IMR-90 (cell line): ENCODE results near the gene TMEM121B. TPM values are rescaled to one million over a fixed set of nuclear protein-coding genes. Genes with fewer than 3 reads are reported as not detected.

Experiments used
- ATAC-seq: fragments of 200-7000 bp; cut with Tn5 transposase; 2 replicates; pipeline ENCODE4 v1.9.1; 2020; ENCODE audit warnings: low read depth, mild to moderate bottlenecking, moderate library complexity
- BruUV-seq: library from RNA; stranded (reverse); fragments of 400-500 nt; replicated peaks from 2 replicates; lab custom pipeline; 2021; lab: Mats Ljungman, UMichigan
- CTCF ChIA-PET: fragments of 300-600 bp; formaldehyde crosslinking; extraction: SDS; loops from one replicate; lab custom pipeline; 2021; ENCODE audit warnings: antibody characterized with exemption; lab: Yijun Ruan, JAX
- POLR2A ChIA-PET: fragments of 300-600 bp; sonication (Branson Sonifier 250); formaldehyde crosslinking; loops from one replicate; lab custom pipeline; 2022; ENCODE audit warnings: antibody characterized with exemption; ENCODE audit not compliant: unreplicated experiment; lab: Charles Lee
- DNase-seq: peaks from one replicate; pipeline ENCODE4 v3.0.0; 2013
- H2AFZ ChIP-seq: replicated peaks from 2 replicates; pipeline ENCODE3; 2013; ENCODE audit warnings: low read length, mild to moderate bottlenecking; ENCODE audit not compliant: poor library complexity
- H2AK5ac ChIP-seq: 2 replicates; pipeline ENCODE4 v1.6.1; 2013; ENCODE audit warnings: low read depth, low read length, inconsistent platforms
- H2AK9ac ChIP-seq: replicated peaks from 2 replicates; pipeline ENCODE3; 2013; ENCODE audit warnings: mild to moderate bottlenecking, low read depth, low read length, moderate library complexity; ENCODE audit not compliant: poor library complexity
- H2BK120ac ChIP-seq: 2 replicates; pipeline ENCODE4 v1.6.1; 2013; ENCODE audit warnings: low read depth, low read length, inconsistent platforms
- H2BK15ac ChIP-seq: 3 replicates; pipeline ENCODE4 v1.6.1; 2013; ENCODE audit warnings: low read depth, low read length, inconsistent platforms
- H2BK20ac ChIP-seq: 2 replicates; pipeline ENCODE4 v1.6.1; 2013; ENCODE audit warnings: low read depth, mild to moderate bottlenecking, inconsistent platforms, low read length, moderate library complexity
- H2BK5ac ChIP-seq: 2 replicates; pipeline ENCODE4 v1.6.1; 2013; ENCODE audit warnings: mild to moderate bottlenecking, low read depth, low read length, inconsistent platforms; ENCODE audit not compliant: poor library complexity, severe bottlenecking
- H3K14ac ChIP-seq: replicated peaks from 2 replicates; pipeline ENCODE4 v1.6.1; 2013; ENCODE audit warnings: low read depth, low read length, inconsistent platforms
- H3K18ac ChIP-seq: 2 replicates; pipeline ENCODE4 v1.6.1; 2013; ENCODE audit warnings: low read depth, low read length, control low read depth
- H3K23ac ChIP-seq: 2 replicates; pipeline ENCODE4 v1.6.1; 2013; ENCODE audit warnings: low read depth, low read length, inconsistent platforms
- H3K27ac ChIP-seq: 2 replicates; pipeline ENCODE4 v1.5.1; 2013; ENCODE audit warnings: mild to moderate bottlenecking, control low read depth, low read length; ENCODE audit not compliant: insufficient read depth
- H3K27me3 ChIP-seq: 2 replicates; pipeline ENCODE4 v1.6.1; 2013; ENCODE audit warnings: low read length; ENCODE audit not compliant: control insufficient read depth, insufficient read depth
- H3K36me3 ChIP-seq: 2 replicates; pipeline ENCODE4 v1.6.1; 2013; ENCODE audit warnings: low read length, mixed read lengths; ENCODE audit not compliant: control insufficient read depth, insufficient read depth
- H3K4ac ChIP-seq: 2 replicates; pipeline ENCODE4 v1.6.1; 2013; ENCODE audit warnings: low read depth, low read length, inconsistent platforms
- H3K4me1 ChIP-seq: 2 replicates; pipeline ENCODE4 v1.6.1; 2013; ENCODE audit warnings: low read length, mixed read lengths; ENCODE audit not compliant: control insufficient read depth, insufficient read depth
- H3K4me2 ChIP-seq: 2 replicates; pipeline ENCODE4 v1.6.1; 2013; ENCODE audit warnings: low read depth, mild to moderate bottlenecking, control low read depth, low read length, moderate library complexity
- H3K4me3 ChIP-seq: 2 replicates; pipeline ENCODE4 v1.5.1; 2013; ENCODE audit warnings: low read depth, mild to moderate bottlenecking, control low read depth, low read length, moderate library complexity; ENCODE audit not compliant: insufficient read depth
- H3K56ac ChIP-seq: 2 replicates; pipeline ENCODE4 v1.6.1; 2013; ENCODE audit warnings: low read length, inconsistent platforms; ENCODE audit not compliant: insufficient read depth; ENCODE audit errors: extremely low read depth
- H3K79me1 ChIP-seq, 2 experiments: 2 replicates each; pipeline ENCODE4 v1.6.1; 2013; ENCODE audit warnings: low read length in 2 of 2, inconsistent platforms in 1 of 2, low read depth in 1 of 2
- H3K9ac ChIP-seq: 2 replicates; pipeline ENCODE4 v1.6.1; 2013; ENCODE audit warnings: low read depth, low read length, control low read depth
- H3K9me1 ChIP-seq: 2 replicates; pipeline ENCODE4 v1.6.1; 2013; ENCODE audit warnings: low read length, inconsistent platforms; ENCODE audit not compliant: insufficient read depth
- H3K9me3 ChIP-seq: 2 replicates; pipeline ENCODE4 v1.6.1; 2013; ENCODE audit warnings: low read length; ENCODE audit not compliant: control insufficient read depth, insufficient read depth
- H4K20me1 ChIP-seq: 2 replicates; pipeline ENCODE4 v1.6.1; 2013; ENCODE audit warnings: low read length, inconsistent platforms; ENCODE audit not compliant: insufficient read depth
- H4K5ac ChIP-seq: 2 replicates; pipeline ENCODE4 v1.6.1; 2013; ENCODE audit warnings: mild to moderate bottlenecking, low read depth, low read length, control low read depth
- H4K8ac ChIP-seq, 2 experiments: 2 replicates each; pipeline ENCODE4 v1.6.1; 2013; ENCODE audit warnings: low read depth in 2 of 2, low read length in 2 of 2, control low read depth in 1 of 2, inconsistent platforms in 1 of 2
- H4K91ac ChIP-seq: 2 replicates; pipeline ENCODE4 v1.6.1; 2013; ENCODE audit warnings: low read depth, low read length, inconsistent platforms; ENCODE audit not compliant: insufficient read depth
- CEBPB ChIP-seq: IDR thresholded peaks from 2 replicates; pipeline ENCODE4 v1.6.1; 2012; ENCODE audit warnings: low read depth, low read length, improper control_type of control experiment
- CTCF ChIP-seq: conservative IDR thresholded peaks from 2 replicates; pipeline ENCODE4 v1.5.1; 2012; ENCODE audit warnings: mild to moderate bottlenecking, low read depth, low read length, improper control_type of control experiment
- ELK1 ChIP-seq: fragments of 150-350 bp; IDR thresholded peaks from 2 replicates; pipeline ENCODE4 v1.6.1; 2016; ENCODE audit warnings: low read depth, mild to moderate bottlenecking, low read length, moderate library complexity, borderline replicate concordance
- MAZ ChIP-seq: IDR thresholded peaks from 2 replicates; pipeline ENCODE4 v1.6.1; 2012; ENCODE audit warnings: low read depth, mild to moderate bottlenecking, low read length, improper control_type of control experiment, moderate library complexity, borderline replicate concordance
- WGBS, 2 experiments: methylation state at CpG; one replicate each; pipeline versions ENCODE4 v1.1.5 to v1.1.7; 2013; ENCODE audit warnings: missing lambda C conversion rate in 2 of 2; ENCODE audit not compliant: insufficient read length in 1 of 2; ENCODE audit errors: extremely low coverage in 2 of 2; 5-methylcytosine and 5-hydroxymethylcytosine counted together
- dilution Hi-C: fragments of 300-500 bp; cut with HindIII; formaldehyde crosslinking; loops from one replicate; pipeline ENCODE4 v1.14.3; 2018; ENCODE audit warnings: low sequenced_read_pairs; ENCODE audit not compliant: unreplicated experiment
- in situ Hi-C: fragments of 300-500 bp; cut with MboI; formaldehyde crosslinking; loops from 3 replicates; pipeline ENCODE4 v1.14.3; 2019; ENCODE audit warnings: low sequenced_read_pairs, inconsistent platforms, mixed read lengths
- intact Hi-C: fragments of 100-400 bp; cut with micrococcal nuclease; formaldehyde crosslinking; loops from 2 replicates; pipeline ENCODE4 v1.10.0; 2022
- polyA plus RNA-seq, 3 experiments: library from polyadenylated mRNA; depleted of rRNA; stranded (reverse); fragments of >200 nt; gene quantifications; 2 replicates each; pipeline ENCODE4 v1.2.3, GENCODE V29; 2012; ENCODE audit warnings: low replicate concordance in 1 of 3
- total RNA-seq: library from RNA; depleted of rRNA; stranded (reverse); fragments of >200 nt; gene quantifications from 2 replicates; pipeline ENCODE4 v1.2.3, GENCODE V29; 2012

The TMEM121B gene
- total and polyA plus RNA-seq, 2 of the 4 experiments (the other 2 are of a cell fraction): under 0.01 to 0.29 TPM

- BruUV-seq: no TSS peak
These were observed 41.6 kb downstream of the TMEM121B start for GRCh38 chr22:17079572-17079971.

More at GRCh38 chr22:17079572-17079971, 41.6 kb downstream of the TMEM121B start:
- Histone ChIP-seq H3K27ac (peak overlapping the region; percentile 23; the same call in 1 of the 2 replicates), H3K23ac (no peak overlapping the region), H3K14ac (no peak overlapping the region), H3K36me3 (no peaks in the 10 kb centered on the region), H2BK120ac (no peak overlapping the region), H2BK15ac (no peak overlapping the region), H2AK5ac (peak overlapping the region; percentile 3; the same call in 1 of the 2 replicates), H3K4me1 (peaks cover 10% of the 10 kb centered on the region), H3K9me3 (no peaks in the 10 kb centered on the region), H2AFZ (peak overlapping the region; percentile 25), H3K4me3 (no peak overlapping the region), H3K4me2 (no peak overlapping the region), H4K8ac (peak overlapping the region; percentile 1 to 49; a peak in 2 of 4 replicates), H4K20me1 (no peaks in the 10 kb centered on the region), H3K18ac (no peak overlapping the region), H2BK20ac (peak overlapping the region; percentile 1; the same call in 1 of the 2 replicates), H3K79me1 (0 out of 4 replicates have a peak, but pooled peaks cover 0 to 5% of the 10 kb centered on the region in 2 experiments), H3K9ac (no peak overlapping the region), H3K4ac (no peak overlapping the region), H2AK9ac (no peak overlapping the region), H4K91ac (peak overlapping the region; percentile 50; the same call in 1 of the 2 replicates), H4K5ac (0 out of 2 replicates have a peak overlapping the region, but pooled peaks have one; percentile 14), H3K9me1 (no peaks in the 10 kb centered on the region; the same call in 1 of the 2 replicates), H2BK5ac (no peak overlapping the region), H3K27me3 (no peaks in the 10 kb centered on the region), H3K56ac (no peak overlapping the region)
- ChIA-PET CTCF (interaction anchor here (1.0 to 3.6 kb wide), 2 partner anchors 92 to 422 kb away, joined by 3 to 24 read pairs; no protein-coding TSS in a partner anchor), POLR2A (no interaction called here)
- peak; percentile 22 for DNase-seq
- WGBS, 2 experiments: no CpG with 5 or more reads among the region's 4 CpGs
- intact Hi-C loops (loop anchor here (10.0 kb wide), 1 partner anchor 995 kb away; the partner anchor contains the start of gene PEX26), dilution Hi-C loops (no loop called here), in situ Hi-C loops (loop anchor here (5.0 to 25.0 kb wide), 3 partner anchors 95 to 733 kb away; no protein-coding TSS in a partner anchor)
- ATAC-seq: peak; percentile 28; the same call in 1 of the 2 replicates
- TF ChIP-seq MAZ (no peak), CTCF (no peak), ELK1 (no peak), CEBPB (peak; percentile 96)
